OCI-LY1 (cell line): ENCODE data around the gene SPTLC2.
"Not testable (repeated sequence)": the region's sequence is repeated elsewhere in the genome, so short reads cannot be mapped to it uniquely, and the experiment has no call there.

ENCODE experiments used
- H2AFZ ChIP-seq: fragments of 200-600 bp; sonication (generic), shearing (Covaris generic); 2 replicates; pipeline ENCODE4 v1.6.0; 2014; ENCODE audit warnings: antibody characterized with exemption, mild to moderate bottlenecking, low read length
- H3F3A ChIP-seq: fragments of 200-600 bp; sonication (generic), shearing (Covaris generic); 2 replicates; pipeline ENCODE4 v1.6.0; 2014; ENCODE audit warnings: mild to moderate bottlenecking, antibody characterized with exemption, low read length, moderate library complexity; ENCODE audit not compliant: insufficient read depth
- H3K27ac ChIP-seq: fragments of 200-600 bp; sonication (generic); 2 replicates; pipeline ENCODE4 v1.5.1; 2014; ENCODE audit warnings: low read length, mixed run types, mild to moderate bottlenecking, low read depth; ENCODE audit not compliant: poor library complexity, severe bottlenecking
- H3K27me3 ChIP-seq: fragments of 200-600 bp; sonication (generic); 2 replicates; pipeline ENCODE4 v1.6.0; 2014; ENCODE audit warnings: antibody characterized with exemption, mild to moderate bottlenecking, low read length, moderate library complexity; ENCODE audit not compliant: insufficient read depth
- H3K36me3 ChIP-seq: fragments of 200-600 bp; sonication (generic); 2 replicates; pipeline ENCODE4 v1.6.1; 2014; ENCODE audit warnings: mild to moderate bottlenecking, antibody characterized with exemption, low read length, moderate library complexity, mixed read lengths; ENCODE audit not compliant: insufficient read depth
- H3K4me1 ChIP-seq: fragments of 200-600 bp; sonication (generic); 2 replicates; pipeline ENCODE4 v1.5.1; 2014; ENCODE audit warnings: mild to moderate bottlenecking, low read length, moderate library complexity; ENCODE audit not compliant: insufficient read depth, severe bottlenecking
- H3K4me2 ChIP-seq: fragments of 200-600 bp; sonication (generic), shearing (Covaris generic); 2 replicates; pipeline ENCODE4 v1.6.1; 2014; ENCODE audit warnings: low read length
- H3K4me3 ChIP-seq: fragments of 200-600 bp; sonication (generic); 2 replicates; pipeline ENCODE4 v1.5.1; 2014; ENCODE audit warnings: low read length, low read depth, mild to moderate bottlenecking, mixed read lengths; ENCODE audit not compliant: poor library complexity, severe bottlenecking
- H3K79me2 ChIP-seq: fragments of 200-600 bp; shearing (Covaris generic); 2 replicates; pipeline ENCODE4 v1.6.1; 2016; ENCODE audit warnings: mixed run types, low read length, mixed read lengths; ENCODE audit not compliant: insufficient read depth
- H3K9ac ChIP-seq: fragments of 200-600 bp; sonication (generic), shearing (Covaris generic); 2 replicates; pipeline ENCODE4 v1.6.1; 2014; ENCODE audit warnings: mild to moderate bottlenecking, low read length, mixed read lengths
- H3K9me2 ChIP-seq: fragments of 200-600 bp; sonication (generic), shearing (Covaris generic); 2 replicates; pipeline ENCODE4 v1.6.1; 2014; ENCODE audit warnings: low read depth, mild to moderate bottlenecking, low read length, mixed read lengths
- H3K9me3 ChIP-seq: fragments of 200-600 bp; shearing (Covaris generic); 2 replicates; pipeline ENCODE4 v1.6.1; 2014; ENCODE audit warnings: low read length, mixed read lengths
- H4K20me1 ChIP-seq: fragments of 200-600 bp; sonication (generic), shearing (Covaris generic); 2 replicates; pipeline ENCODE4 v1.6.0; 2016; ENCODE audit warnings: mild to moderate bottlenecking, low read length; ENCODE audit not compliant: insufficient read depth
- EZH2 ChIP-seq: fragments of 200-600 bp; sonication (generic), shearing (Covaris generic); IDR thresholded peaks from 2 replicates; pipeline ENCODE4 v1.8.0; 2017; ENCODE audit warnings: borderline replicate concordance, mixed run types, mild to moderate bottlenecking, antibody characterized with exemption, low read length, moderate library complexity, mixed read lengths
- TF ChIP-seq, protein P1 (sequence below): fragments of 200-600 bp; sonication (generic), shearing (Covaris generic); IDR thresholded peaks from 2 replicates; pipeline ENCODE4 v1.5.1; 2017; ENCODE audit warnings: mild to moderate bottlenecking, antibody characterized with exemption, low read length, moderate library complexity, mixed read lengths

SPTLC2 gene

GRCh38 chr14:77593501-77593961, 22.9 kb downstream of the SPTLC2 start:
- H3K9ac ChIP-seq: peak overlapping the region; percentile 7; the same call in 1 of the 2 replicates
- H3K27ac ChIP-seq: peak overlapping the region; percentile 91
- TF ChIP-seq, protein P1, sequence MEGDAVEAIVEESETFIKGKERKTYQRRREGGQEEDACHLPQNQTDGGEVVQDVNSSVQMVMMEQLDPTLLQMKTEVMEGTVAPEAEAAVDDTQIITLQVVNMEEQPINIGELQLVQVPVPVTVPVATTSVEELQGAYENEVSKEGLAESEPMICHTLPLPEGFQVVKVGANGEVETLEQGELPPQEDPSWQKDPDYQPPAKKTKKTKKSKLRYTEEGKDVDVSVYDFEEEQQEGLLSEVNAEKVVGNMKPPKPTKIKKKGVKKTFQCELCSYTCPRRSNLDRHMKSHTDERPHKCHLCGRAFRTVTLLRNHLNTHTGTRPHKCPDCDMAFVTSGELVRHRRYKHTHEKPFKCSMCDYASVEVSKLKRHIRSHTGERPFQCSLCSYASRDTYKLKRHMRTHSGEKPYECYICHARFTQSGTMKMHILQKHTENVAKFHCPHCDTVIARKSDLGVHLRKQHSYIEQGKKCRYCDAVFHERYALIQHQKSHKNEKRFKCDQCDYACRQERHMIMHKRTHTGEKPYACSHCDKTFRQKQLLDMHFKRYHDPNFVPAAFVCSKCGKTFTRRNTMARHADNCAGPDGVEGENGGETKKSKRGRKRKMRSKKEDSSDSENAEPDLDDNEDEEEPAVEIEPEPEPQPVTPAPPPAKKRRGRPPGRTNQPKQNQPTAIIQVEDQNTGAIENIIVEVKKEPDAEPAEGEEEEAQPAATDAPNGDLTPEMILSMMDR: no peak
- TF ChIP-seq EZH2: no peak
- peaks cover 44% of the 10 kb centered on the region for H3K36me3 ChIP-seq
- no peaks in the 10 kb centered on the region for H3K9me2 ChIP-seq
- H3K4me2 ChIP-seq: peak overlapping the region; percentile 57
- no peak overlapping the region for H3K4me3 ChIP-seq
- peaks cover 7% of the 10 kb centered on the region; the same call in 1 of the 2 replicates for H3F3A ChIP-seq
- H4K20me1 ChIP-seq: no peaks in the 10 kb centered on the region
- H3K79me2 ChIP-seq: peaks cover 7% of the 10 kb centered on the region
- H2AFZ ChIP-seq: no peak overlapping the region
- H3K4me1 ChIP-seq: peaks cover 73% of the 10 kb centered on the region
- no peaks in the 10 kb centered on the region for H3K27me3 ChIP-seq
- H3K9me3 ChIP-seq: no peaks in the 10 kb centered on the region

DNA sequence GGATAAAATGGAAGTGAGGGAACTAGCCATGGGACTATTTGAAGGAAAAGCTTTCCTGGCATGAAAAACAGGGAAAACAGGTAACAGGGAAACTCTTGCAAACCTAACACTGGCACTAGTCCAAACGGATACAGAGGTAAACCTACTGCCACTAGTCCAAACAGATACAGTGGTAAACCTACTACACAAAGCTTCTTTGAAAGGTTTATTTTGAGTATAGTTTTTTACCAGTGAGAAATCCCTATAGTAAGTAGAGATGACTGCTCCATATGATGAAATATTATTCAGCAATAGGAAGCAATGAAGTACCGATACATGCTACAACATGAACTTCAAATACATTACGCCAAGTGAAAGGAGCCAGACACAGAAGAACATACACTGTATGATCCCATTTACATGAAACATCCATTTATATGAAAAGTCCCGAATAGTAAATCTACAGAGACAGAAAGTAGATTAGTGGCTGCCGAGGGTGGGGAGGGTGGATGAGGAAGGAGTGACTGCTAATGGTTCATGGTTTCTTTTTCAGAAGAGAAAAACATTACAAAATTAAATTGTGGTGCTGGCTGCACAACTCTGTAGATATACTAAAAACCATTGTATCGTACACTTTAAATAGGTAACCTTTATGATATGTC, 25.5 kb downstream of the SPTLC2 start:
- Histone ChIP-seq H3K36me3 (peaks cover 36% of the 10 kb centered on the region), H2AFZ (no peak overlapping the region), H3K4me2 (peak overlapping the region; percentile 59), H3F3A (peaks cover 7% of the 10 kb centered on the region; the same call in 1 of the 2 replicates), H3K4me3 (peak overlapping the region; percentile 23), H3K79me2 (peaks cover 9% of the 10 kb centered on the region), H3K9me2 (no peaks in the 10 kb centered on the region), H3K9ac (peak overlapping the region; percentile 27; the same call in 1 of the 2 replicates), H3K4me1 (peaks cover 94% of the 10 kb centered on the region), H3K9me3 (no peaks in the 10 kb centered on the region), H3K27me3 (no peaks in the 10 kb centered on the region), H4K20me1 (no peaks in the 10 kb centered on the region), H3K27ac (peak overlapping the region; percentile 91)
- TF ChIP-seq, protein P1: no peak
- no peak for TF ChIP-seq EZH2

DNA sequence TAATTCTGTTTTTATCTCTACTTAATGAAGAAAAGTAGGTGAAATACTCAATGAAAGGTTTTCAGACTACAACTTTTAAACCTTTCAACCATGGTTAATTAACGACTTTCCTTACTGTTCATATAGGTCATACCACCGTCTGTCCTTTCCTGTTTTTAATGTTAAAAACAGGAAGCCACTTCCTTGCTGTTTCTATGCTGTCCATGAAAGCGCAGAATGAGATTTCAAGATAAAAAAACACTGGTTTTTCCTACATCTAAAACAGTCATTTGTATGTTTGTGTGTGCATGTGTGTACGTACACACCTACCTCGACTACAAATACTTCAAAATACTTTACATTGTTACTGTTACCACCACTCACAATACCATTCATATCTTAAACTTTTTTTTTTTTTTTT, 27.3 kb downstream of the SPTLC2 start:
- TF ChIP-seq EZH2: no peak
- TF ChIP-seq, protein P1: no peak
- peaks cover 24% of the 10 kb centered on the region for H3K79me2 ChIP-seq
- no peaks in the 10 kb centered on the region for H3K27me3 ChIP-seq
- no peaks in the 10 kb centered on the region for H3K9me2 ChIP-seq
- H3K9me3 ChIP-seq: no peaks in the 10 kb centered on the region
- H3K27ac ChIP-seq: peak overlapping the region; percentile 91
- no peak overlapping the region for H2AFZ ChIP-seq
- peaks cover 17% of the 10 kb centered on the region for H3K36me3 ChIP-seq
- H4K20me1 ChIP-seq: no peaks in the 10 kb centered on the region
- peaks cover 7% of the 10 kb centered on the region; the same call in 1 of the 2 replicates for H3F3A ChIP-seq
- no peak overlapping the region for H3K4me3 ChIP-seq
- no peak overlapping the region for H3K9ac ChIP-seq
- 0 out of 2 replicates have a peak overlapping the region, but pooled peaks have one; percentile 1 for H3K4me2 ChIP-seq
- H3K4me1 ChIP-seq: peaks cover 97% of the 10 kb centered on the region

- peak overlapping the region; percentile 38; the same call in 1 of the 2 replicates for H3K9ac ChIP-seq
- peak overlapping the region; percentile 31; the same call in 1 of the 2 replicates for H3K4me2 ChIP-seq
- not testable (repeated sequence) for H3K9me3 ChIP-seq, H3K4me3 ChIP-seq, H3F3A ChIP-seq, H2AFZ ChIP-seq, H4K20me1 ChIP-seq, H3K27me3 ChIP-seq, H3K9me2 ChIP-seq
- H3K79me2 ChIP-seq: peaks cover 30% of the 10 kb centered on the region
- peaks cover 91% of the 10 kb centered on the region for H3K4me1 ChIP-seq
- H3K36me3 ChIP-seq: peaks cover 13% of the 10 kb centered on the region
- H3K27ac ChIP-seq: peak overlapping the region; percentile 91
Measured at GRCh38 chr14:77588411-77589025, 27.9 kb downstream of the SPTLC2 start.
